Central memory CD4-positive, alpha-beta T cell (primary cell): ENCODE data around the gene CDCP1.

Experiments used
- DNase-seq: peaks from one replicate; pipeline ENCODE4 v3.0.0; 2022

The CDCP1 gene

DNA sequence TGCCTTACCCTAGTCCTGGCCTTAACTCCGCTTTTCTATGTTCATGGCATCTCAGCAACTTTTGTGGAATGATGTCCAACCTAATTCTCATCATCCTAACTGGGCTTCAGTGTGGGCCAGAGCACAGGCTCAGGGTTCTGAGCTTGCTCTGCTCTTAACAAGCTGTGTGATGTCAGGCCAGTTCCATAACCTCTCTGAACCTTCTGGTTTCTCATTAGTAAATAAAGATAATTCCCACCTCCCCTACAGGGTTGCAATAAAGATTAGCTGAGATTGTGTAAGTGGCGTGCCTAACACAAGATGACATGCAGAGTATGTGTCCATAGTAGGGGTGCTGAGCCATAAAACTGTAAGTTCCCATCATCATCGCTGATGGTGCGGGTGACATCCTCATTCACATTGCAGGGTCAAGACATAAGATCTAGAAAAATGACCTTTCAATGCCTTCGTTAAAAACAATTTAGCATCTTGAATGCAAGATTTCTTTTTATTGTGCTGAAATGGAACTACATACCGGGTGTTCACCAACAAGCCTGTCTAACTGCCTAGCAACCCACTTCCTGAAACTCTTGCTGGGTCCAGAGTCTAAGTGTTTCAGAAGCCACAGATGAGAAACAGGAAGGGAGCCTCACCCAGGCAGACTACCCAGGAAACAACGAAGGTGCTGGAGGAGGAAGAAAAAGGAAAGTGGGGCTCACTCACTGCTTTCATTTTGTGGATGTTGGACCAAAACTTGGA, 36.2 kb downstream of the CDCP1 start:
- DNase-seq = peak; percentile 67

DNA sequence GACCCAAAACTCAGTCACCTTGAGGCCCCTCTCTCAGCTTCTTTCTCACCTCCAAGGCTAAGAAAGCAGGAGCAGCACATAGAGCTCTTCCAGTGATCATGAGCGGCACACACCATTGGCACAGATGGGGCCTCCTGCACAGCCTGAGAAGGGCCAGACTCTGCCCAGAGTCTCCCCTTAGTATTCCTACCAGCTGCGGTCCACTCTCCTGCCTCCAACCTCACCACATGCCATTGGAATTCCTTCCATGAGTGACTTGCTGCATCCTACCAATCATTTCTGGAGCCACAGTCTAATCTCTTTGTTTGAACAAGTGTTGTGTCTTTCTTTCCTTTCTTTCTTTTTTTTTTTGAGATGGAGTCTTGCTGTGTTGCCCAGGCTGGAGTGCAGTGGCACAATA, 39.3 kb downstream of the CDCP1 start:
- DNase-seq = no peak

DNA sequence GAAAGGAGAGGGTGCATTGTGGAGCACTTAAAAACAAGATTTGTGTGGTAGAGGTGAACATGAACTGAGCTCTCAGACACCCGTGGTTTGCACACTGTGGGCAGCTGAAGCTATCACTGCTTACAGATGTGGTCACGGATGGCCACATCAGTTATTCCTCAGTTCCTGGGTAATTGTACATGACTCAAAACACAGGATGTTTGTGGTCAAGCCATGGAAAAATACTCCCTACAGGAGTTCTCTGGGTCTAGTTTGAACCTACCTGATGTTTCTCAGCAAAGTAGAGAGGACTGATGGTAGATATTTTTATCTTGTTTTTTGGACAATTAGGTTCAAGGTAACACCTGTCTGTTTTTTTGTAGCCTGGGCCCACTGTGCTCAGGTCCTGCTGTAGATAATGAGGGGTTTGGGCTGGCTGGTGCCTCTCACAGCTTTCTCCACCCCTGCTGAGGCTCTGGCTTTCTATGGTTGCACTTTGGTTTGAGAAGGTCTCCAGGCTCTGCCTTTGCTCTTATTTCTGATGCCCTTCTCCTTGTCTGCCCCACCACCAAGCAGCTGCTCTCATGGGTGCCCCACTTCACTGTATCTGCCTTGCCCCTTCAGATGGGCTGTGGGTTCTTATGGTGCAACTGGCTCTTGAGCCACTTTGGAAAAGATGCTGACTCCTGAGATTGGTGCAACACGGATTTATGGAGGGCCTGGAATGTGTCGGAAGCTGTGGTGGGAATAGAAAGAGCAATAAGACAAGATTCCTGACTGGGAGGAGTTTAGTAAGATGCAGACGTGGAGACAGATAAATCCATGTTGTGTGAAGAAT, 40.1 kb downstream of the CDCP1 start:
- DNase-seq = peak; percentile 78

DNA sequence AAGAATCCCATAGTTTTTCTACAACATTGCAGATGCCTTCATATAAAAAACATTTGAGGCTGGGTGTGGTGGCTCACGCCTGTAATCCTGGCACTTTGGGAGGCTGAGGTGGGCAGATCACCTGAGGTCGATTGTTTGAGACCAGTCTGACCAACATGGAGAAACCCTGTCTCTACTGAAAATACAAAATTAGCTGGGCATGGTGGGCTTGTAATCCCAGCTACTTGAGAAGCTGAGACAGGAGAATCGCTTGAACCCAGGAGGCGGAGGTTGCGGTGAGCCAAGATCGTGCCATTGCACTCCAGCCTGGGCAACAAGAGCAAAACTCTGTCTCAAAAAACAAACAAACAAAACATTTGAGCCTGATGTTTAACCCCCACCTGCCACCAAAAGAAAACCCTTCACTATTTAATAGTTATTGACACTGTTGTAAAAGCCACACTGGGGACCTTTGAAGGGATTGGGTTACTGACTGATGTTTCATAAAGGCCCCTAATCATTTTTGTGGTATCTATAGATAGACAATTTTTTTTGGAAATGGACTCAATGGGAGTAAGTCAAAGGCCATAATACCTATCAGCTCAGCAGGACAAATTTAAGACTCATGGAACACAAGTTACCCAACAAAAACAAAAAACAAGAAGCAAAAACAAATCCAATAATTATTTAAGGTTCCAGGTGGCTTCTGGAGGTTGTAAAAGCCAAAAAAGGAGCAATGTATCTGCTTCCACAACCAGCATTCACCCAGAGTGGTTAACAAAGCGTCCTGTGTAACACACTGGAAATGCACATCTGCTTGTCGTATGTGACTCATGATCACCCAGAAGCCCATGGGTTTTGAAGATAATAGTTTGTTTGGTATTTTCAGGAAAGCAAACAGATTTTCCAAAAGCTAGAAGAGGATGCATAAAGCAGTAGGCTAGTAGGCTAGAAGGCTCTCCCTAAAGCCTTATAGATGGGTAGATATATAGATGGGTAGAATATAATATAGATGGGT, 41.2 kb downstream of the CDCP1 start:
- no peak for DNase-seq

DNA sequence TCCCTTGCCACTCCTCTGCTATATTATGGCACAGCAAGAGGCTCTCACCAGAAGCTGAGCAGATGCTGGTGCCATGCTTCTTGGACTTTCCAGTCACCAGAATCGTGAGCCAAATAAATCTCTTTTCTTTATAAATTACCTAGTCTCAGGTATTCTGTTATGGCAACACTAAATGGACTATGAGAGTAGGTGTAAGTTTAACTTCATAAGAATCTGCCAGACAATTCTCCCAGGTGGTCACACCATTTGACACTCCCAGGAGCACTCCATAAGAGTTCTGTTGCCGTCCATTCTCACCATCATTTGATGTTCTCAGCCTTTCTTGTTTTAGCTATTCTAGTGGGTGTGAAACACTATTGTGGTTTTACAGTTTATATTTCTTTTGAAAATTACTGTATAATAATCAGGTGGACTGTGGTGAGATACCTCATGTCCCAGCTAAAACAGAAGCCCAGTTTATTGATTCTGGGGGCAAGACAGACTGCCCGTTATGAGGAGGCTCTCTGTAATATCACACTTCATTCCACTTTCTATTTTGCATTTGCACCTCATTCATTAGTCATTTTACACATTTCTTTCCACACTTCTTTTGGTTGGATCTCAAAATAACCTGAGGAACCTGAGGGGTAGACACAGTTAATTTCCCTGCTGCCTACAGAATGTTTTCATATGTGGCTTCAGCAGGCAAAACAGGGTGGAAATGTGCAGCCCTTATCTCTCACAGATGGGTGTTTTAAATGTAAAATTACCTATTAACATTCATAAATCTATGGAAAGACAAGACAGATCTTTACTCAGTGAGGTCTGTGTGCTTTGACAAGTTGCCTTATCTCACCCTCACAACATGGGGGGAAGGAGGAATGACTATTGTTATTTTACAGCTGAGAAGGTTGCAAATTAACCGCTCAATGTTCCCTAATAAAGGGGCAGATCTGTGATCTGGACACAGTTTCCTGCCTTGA, 42.1 kb downstream of the CDCP1 start:
- DNase-seq = no peak

DNA sequence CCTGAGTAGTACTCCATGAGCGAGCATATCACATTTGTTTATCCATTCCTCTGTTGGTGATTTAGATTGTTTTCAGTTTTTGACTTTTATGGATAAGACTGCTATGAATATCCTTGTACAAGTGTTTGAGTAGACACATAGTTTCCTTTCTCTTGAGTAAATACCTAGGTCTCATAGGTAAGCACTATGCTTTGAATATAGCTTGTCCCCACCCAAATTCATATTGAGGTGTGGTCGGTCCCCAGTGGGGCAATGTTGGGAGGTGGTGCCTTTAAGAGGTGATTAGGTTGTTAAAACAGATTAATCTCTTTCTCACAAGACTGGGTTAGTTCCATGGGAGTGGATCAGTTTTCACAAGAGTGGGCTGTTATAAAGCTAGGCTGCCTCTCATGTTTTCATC, 42.8 kb downstream of the CDCP1 start:
- DNase-seq = no peak

DNA sequence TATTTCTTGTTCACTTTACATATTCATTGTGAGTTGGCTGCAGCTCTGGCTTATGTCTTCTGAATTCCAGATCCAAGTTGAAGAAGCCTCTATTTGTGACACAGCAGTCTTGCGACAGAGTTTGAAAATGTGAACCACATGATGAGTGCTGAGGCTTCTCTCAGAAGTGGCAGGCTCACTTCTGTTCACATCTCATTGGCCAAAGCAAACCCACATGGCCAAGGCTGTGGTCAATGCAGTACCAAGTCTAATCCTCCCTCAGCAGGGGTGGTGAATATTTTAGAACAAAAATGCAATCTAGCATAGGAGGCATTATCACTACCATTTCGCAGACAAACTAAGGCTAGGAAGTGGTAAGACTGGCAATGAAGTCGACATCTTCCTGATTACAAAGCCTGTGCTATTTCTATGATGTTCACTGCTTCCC, 45.2 kb downstream of the CDCP1 start:
- DNase-seq = no peak

DNA sequence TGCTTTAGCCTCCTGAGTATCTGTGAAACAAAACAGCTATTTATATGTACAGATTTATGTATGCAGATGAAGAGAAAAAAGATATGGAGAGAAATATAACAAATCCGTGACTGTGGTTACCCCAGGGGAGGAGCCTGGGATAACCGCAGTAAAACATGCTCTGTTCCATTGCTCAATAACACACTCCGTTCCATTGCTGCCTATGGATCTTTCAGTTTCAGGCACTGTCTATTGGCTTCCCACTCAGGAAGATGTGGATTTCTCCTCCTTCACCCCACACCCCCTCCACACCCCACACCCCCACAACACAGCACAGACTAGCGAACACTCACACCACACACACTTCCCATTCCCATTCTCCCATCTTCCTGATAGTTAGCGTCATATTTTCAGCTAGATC, 47.9 kb downstream of the CDCP1 start:
- no peak for DNase-seq

DNA sequence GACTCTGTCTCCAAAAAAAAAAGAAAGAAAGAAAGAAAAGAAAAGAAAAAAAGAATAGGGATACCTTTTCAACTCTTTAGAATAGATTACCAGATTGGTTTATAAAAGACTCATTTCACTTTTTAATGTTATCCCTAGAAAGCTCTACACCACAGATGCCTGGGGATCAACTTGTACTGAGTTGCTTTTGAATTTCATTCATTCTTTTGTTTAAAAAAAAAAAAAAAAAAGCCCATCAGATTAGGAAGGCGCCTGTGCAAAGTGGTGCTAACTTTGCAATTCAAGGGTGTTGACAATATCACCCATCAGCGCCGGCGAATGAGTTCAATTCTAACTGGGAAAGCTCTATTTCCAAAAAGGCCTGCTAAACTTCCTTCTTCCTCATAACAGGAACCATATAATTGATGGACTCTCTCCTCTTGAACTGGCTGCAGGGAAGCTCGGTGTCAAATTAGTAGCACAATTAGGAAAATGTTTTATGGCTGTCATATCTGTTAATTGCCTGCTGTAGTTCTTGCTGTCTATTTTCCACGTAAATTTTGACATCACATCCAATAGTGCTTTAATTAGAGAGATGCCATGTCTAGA, 48.8 kb downstream of the CDCP1 start:
- DNase-seq = no peak

DNA sequence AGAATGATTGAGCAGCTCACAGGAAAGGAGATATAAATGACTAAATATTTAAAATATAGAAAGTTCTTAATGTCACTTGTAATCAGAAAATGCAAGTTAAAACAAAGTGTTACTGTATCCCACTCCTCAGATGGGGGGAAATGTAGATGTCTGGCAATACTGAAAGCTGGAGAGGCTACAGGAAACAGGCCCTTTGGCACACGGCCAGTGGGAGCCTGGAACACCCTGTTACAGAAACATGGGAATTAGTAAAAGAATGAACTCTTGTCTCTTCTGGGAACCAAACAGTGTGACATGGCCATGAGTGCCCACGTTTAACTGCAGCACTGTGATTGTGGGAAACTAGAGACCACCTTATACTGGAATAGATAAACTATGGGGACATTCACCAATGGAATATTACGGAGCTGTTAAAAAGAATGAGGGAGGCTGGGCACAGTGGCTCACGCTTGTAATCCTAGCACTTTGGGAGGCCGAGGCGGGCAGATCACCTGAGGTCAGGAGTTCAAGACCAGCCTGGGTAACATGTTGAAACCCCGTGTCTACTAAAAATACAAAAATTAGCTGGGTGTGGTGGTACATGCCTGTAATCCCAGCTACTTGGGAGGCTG, 50.2 kb downstream of the CDCP1 start:
- DNase-seq = no peak

DNA sequence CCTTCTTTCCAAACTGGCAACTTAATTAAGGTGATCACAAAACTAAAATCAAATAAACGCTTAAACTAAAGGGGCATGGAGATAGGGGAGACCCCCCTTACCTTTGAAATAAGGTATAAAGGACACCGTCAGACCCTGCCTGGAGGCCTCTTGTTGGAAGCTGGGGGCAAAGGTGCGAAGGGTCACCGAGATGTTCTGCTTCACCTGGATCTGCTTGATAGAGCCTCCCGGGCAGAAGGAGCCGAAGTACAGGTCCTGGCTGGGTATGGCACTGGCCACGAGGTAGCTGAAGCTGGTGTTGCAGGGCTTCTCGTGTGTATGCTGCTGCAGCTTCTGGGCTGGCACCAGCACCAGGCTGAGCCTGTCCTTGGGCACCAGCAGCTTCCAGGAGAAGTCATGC, 53.0 kb downstream of the CDCP1 start:
- no peak for DNase-seq

DNA sequence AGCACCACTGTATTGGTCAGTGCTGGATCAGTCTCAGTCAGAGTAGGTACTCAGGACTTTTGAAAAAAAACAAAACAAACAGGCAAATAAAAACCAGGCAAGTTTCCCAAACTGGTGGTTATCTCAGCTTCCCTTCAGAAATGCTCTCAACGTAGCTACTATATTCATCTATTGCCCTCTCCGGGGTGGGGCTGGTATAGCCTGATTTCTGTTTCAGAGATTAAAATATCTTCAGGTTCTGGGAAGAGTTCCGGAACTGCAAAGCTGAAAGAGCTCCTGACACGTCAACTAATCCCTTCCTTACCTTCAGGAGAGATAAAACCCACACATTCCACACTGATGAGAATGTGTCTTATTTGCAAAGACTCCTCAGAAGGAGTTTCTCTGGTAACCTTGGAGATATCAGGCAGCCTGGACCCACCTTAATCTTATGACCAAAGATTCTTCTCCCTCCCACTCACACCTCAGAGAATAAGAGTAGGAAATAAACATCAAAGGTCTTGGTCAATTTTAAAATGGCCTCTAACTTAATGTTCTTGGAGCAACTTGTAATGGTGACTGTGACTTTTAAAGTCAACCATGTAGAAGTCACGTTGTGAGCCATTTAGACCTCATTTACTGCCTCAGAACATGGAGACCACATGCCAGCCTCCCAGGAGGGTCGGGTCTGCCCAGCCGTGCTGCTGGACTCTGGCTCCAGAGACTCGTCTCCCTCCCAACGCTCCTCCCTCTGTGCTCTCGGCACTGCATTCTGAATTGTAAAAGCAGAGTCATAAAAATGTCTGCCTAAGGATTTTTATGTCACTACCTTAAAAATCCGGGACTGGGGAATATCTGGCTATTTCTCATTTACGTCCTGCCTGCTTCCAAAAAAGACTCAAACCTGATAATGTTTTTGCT, 53.8 kb downstream of the CDCP1 start:
- no peak for DNase-seq

DNA sequence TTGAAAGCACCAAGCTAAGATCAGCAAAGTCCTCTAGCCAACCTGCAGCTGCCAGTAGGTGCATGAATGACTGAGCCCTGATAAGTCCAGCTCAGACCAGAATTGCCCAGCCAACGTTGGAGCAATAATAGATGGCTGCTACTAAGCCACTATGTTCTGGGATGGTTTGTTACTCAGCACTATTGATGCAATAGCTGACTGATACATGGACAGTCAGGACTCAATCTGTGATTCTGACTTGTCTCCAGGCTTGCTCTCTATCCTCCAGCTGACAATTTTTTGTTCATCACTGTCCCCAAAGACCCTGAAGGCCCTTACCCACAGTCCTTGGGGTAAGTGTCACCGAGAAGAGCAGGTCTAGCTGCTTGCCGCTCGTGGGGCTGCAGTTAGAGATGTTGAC, 55.3 kb downstream of the CDCP1 start:
- DNase-seq = no peak

DNA sequence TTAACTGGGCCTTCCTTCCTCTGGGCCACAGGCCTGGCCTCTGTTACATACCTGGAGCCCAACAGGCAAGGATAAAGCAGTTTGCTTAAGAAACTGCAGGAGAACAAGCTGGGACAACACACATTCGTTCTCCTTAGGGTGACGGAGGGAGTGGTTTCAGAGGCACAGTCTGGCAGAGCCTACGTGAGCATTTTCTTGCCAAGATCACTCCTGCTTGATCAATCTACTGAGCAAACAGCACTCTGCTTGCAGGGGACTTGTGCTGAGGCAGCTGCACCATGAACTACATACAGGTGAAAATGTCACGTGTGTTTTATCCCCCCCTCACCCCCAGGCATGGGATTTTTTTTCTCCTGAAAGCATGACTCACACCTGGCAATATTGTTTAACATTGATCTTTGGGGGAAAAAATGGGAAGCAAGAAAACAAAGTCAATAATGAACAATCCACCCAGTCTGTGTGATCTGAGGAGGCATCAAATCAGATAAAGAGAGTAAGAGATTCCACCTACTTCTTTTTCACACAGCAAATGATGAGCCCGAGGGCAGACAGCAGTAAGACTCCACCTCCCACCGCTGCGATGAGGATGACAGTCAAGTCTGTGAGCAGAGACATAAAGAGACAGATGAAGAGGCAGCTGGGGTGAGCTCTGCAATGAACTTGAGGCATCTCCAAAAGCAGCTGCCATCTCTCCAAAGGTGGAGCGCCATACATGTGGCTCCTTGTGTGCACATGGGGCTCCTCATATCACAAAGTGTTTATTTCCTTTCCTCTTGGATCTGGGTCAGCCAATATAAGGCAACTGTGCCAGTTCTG, 57.4 kb downstream of the CDCP1 start:
- DNase-seq = no peak

DNA sequence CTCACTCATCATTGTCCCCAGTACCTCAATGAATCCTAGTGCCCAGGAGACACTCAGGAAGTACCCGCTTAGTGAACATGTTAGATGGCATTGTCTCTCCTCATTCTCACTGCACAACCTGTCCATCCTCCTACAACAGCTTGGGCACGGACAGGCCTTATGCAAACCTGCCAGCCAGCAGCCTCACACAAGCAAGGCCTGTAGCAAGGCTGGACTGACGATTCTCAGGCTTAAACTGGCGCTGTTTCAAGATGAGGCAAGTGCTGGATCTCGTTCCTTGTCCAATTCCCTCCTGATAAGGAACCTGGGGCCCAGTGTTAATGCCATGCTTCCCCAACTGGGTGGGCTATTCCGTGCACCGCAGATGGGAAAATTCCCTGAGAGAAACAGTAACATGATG, 59.0 kb downstream of the CDCP1 start:
- no peak for DNase-seq

DNA sequence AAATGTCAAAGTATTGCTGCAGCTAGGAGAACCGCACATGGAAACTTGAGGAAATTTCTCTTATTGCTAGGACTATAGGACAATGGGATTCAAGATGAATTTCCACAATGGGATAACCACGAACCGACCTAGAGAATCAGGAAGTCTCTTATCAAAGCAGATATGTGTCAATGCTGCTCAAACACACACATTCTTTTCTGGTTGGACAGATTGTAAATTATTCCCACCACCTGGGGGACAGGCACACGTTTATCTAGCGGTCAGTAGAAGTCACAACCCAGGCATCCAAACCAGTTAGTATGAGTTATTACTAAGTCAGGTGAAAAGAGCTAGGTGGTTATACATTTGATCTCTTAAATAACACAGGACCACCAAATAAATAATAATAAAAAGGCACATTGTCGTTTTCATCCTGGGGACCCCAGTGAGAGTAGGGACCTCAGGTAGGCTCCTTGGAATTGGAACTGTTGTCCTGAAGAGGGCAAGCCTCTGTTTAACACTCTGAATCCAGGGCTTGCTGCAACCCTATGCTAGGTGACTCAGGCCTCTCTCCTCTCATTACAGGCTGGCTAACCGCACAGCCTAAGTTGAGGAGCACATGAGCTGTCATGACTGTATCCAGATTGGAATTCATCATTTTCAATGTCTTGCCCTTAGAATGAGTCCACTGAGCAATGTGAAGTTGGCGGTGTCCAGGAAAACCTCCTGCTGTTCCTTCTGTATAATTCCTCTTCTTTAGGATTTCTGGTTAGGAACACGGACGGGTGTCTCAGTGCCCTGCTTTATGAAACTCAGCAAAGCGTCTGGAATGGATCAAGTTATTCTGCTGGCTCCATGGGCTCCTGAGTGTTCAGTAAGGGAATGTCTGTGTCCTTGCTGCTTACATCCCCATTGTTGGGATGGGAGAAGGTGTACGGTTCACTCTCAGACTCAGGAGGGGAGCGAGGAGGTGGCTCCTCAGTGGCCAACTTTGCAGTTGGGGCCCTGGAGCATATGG, 61.1 kb downstream of the CDCP1 start:
- no peak for DNase-seq

DNA sequence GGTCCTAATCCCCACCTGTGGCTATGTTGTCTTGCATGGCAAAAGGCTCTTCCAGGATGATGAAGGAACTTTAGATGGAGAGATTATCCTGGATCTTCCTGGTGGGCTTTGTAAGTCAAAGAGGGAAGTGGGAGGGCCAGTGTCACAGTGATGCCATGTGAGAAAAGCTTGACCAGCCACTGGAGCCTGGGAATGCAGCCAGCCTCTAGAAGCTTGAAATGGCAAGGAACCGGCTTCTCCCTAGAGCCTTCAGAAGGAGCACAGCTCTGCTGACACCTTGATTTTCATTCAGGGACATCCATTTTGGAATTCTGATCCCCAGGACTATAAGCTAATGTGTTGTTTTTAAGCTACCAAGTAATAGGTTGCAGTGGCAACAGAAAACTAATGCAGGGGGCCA, 61.8 kb downstream of the CDCP1 start:
- no peak for DNase-seq

DNA sequence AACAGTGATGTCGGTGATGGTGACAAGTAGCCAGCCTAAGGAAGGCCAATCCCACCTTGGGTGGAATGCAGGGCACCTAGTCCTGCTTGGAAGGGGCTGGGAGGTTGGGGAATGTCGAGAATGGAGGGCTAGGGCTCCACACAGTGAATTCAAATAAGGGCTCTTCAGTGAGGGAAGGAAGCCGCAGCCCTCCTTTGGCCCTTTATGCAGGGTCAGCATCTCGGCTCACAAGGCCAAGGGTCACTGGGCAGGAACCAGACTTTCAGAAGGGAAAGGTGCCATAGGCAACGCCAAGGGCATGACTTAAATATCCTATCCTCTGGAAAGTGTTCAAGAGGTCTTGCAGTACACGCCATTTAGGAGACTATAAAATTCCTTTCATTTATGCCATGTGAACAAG, 63.2 kb downstream of the CDCP1 start:
- DNase-seq = no peak
